H9 (cell line): ENCODE results near the gene WNT5B. TPM values are rescaled to one million over a fixed set of nuclear protein-coding genes. Genes with fewer than 3 reads are reported as not detected.

Source experiments
- DNase-seq: peaks from one replicate; pipeline ENCODE4 v3.0.0-alpha.2; 2017
- H2AFZ ChIP-seq: one replicate; pipeline ENCODE4 v1.6.1; 2013; ENCODE audit warnings: mild to moderate bottlenecking, low read length, control low read depth, moderate library complexity
- H2AK5ac ChIP-seq: 2 replicates; pipeline ENCODE4 v1.6.1; 2013; ENCODE audit warnings: low read length, control low read depth, mixed read lengths; ENCODE audit not compliant: insufficient read length
- H2BK120ac ChIP-seq: one replicate; pipeline ENCODE4 v1.6.1; 2013; ENCODE audit warnings: low read depth, mild to moderate bottlenecking, low read length, control low read depth, inconsistent platforms; ENCODE audit not compliant: poor library complexity, severe bottlenecking
- H2BK12ac ChIP-seq: 2 replicates; pipeline ENCODE4 v1.6.1; 2013; ENCODE audit warnings: low read length, control low read depth, mixed read lengths, low read depth; ENCODE audit not compliant: insufficient read length
- H2BK15ac ChIP-seq: 2 replicates; pipeline ENCODE4 v1.6.1; 2013; ENCODE audit warnings: low read depth, low read length, control low read depth
- H2BK20ac ChIP-seq: one replicate; pipeline ENCODE4 v1.6.1; 2013; ENCODE audit warnings: low read depth, mild to moderate bottlenecking, low read length, control low read depth, inconsistent platforms; ENCODE audit not compliant: poor library complexity, severe bottlenecking
- H2BK5ac ChIP-seq: 2 replicates; pipeline ENCODE4 v1.6.1; 2013; ENCODE audit warnings: low read length, control low read depth, mixed read lengths; ENCODE audit not compliant: insufficient read length
- H3K14ac ChIP-seq: 2 replicates; pipeline ENCODE4 v1.6.1; 2013; ENCODE audit warnings: low read length, control low read depth; ENCODE audit not compliant: insufficient read depth
- H3K18ac ChIP-seq: 2 replicates; pipeline ENCODE4 v1.6.1; 2013; ENCODE audit warnings: low read depth, mild to moderate bottlenecking, mixed read lengths, low read length, control low read depth; ENCODE audit not compliant: insufficient read length
- H3K23ac ChIP-seq: 2 replicates; pipeline ENCODE4 v1.6.1; 2013; ENCODE audit warnings: low read length, control low read depth, mixed read lengths, low read depth; ENCODE audit not compliant: insufficient read length
- H3K23me2 ChIP-seq: 2 replicates; pipeline ENCODE4 v1.6.1; 2013; ENCODE audit warnings: low read depth, mild to moderate bottlenecking, mixed read lengths, low read length, control low read depth; ENCODE audit not compliant: insufficient read length, poor library complexity, severe bottlenecking
- H3K27ac ChIP-seq: 2 replicates; pipeline ENCODE4 v1.5.1; 2013; ENCODE audit warnings: low read length, control low read depth, mixed read lengths, low read depth; ENCODE audit not compliant: insufficient read length
- H3K27me3 ChIP-seq: 2 replicates; pipeline ENCODE4 v1.6.1; 2013; ENCODE audit warnings: low read length, control low read depth, inconsistent platforms; ENCODE audit not compliant: insufficient read depth
- H3K4ac ChIP-seq: 2 replicates; pipeline ENCODE4 v1.6.1; 2013; ENCODE audit warnings: low read depth, mild to moderate bottlenecking, control low read depth, inconsistent platforms, low read length, moderate library complexity
- H3K4me1 ChIP-seq: 2 replicates; pipeline ENCODE4 v1.6.1; 2013; ENCODE audit warnings: low read length, control low read depth, inconsistent platforms; ENCODE audit not compliant: insufficient read depth
- H3K4me2 ChIP-seq: 2 replicates; pipeline ENCODE4 v1.6.1; 2013; ENCODE audit warnings: low read length, control low read depth, mixed read lengths; ENCODE audit not compliant: insufficient read length, insufficient read depth
- H3K56ac ChIP-seq: 2 replicates; pipeline ENCODE4 v1.6.1; 2013; ENCODE audit warnings: low read depth, mild to moderate bottlenecking, mixed read lengths, low read length, control low read depth; ENCODE audit not compliant: insufficient read length
- H3K79me1 ChIP-seq: 2 replicates; pipeline ENCODE4 v1.6.1; 2013; ENCODE audit warnings: low read depth, mild to moderate bottlenecking, moderate library complexity, low read length, control low read depth, inconsistent platforms; ENCODE audit not compliant: insufficient read depth, poor library complexity, severe bottlenecking
- H3K79me2 ChIP-seq: 2 replicates; pipeline ENCODE4 v1.6.1; 2013; ENCODE audit warnings: low read length, control low read depth, inconsistent platforms; ENCODE audit not compliant: insufficient read depth
- H3K9ac ChIP-seq: 2 replicates; pipeline ENCODE4 v1.6.1; 2013; ENCODE audit warnings: low read length, control low read depth, mixed read lengths; ENCODE audit not compliant: insufficient read length; ENCODE audit errors: extremely low read depth
- H3K9me3 ChIP-seq: one replicate; pipeline ENCODE4 v1.6.1; 2013; ENCODE audit warnings: low read depth, low read length, inconsistent platforms; ENCODE audit not compliant: control insufficient read depth
- H3T11ph ChIP-seq: one replicate; pipeline ENCODE4 v1.6.1; 2013; ENCODE audit warnings: mild to moderate bottlenecking, low read length, control low read depth, inconsistent platforms
- H4K20me1 ChIP-seq: one replicate; pipeline ENCODE4 v1.6.1; 2013; ENCODE audit not compliant: control insufficient read depth, insufficient read length, insufficient read depth
- H4K5ac ChIP-seq: 2 replicates; pipeline ENCODE4 v1.6.1; 2013; ENCODE audit warnings: low read depth, mild to moderate bottlenecking, mixed read lengths, low read length, control low read depth; ENCODE audit not compliant: insufficient read length
- H4K8ac ChIP-seq: replicated peaks from 2 replicates; pipeline ENCODE4 v1.6.1; 2013; ENCODE audit warnings: low read length, control low read depth, mixed read lengths, low read depth; ENCODE audit not compliant: insufficient read length
- H4K91ac ChIP-seq: 2 replicates; pipeline ENCODE4 v1.6.1; 2013; ENCODE audit warnings: low read depth, mild to moderate bottlenecking, moderate library complexity, mixed read lengths, low read length, control low read depth; ENCODE audit not compliant: insufficient read length
- H3K27ac Mint-ChIP-seq, 3 experiments: 2 replicates in 2 of 3; 3 replicates in 1 of 3; pipeline ENCODE4 v1.8.0; 2020 to 2021; ENCODE audit warnings: mixed read lengths in 3 of 3, mild to moderate bottlenecking in 1 of 3, moderate library complexity in 1 of 3
- H3K27me3 Mint-ChIP-seq: 2 replicates; pipeline ENCODE4 v1.8.0; 2021; ENCODE audit warnings: low read depth, mild to moderate bottlenecking, moderate library complexity, mixed read lengths
- H3K36me3 Mint-ChIP-seq, 3 experiments: 2 replicates in 2 of 3; 3 replicates in 1 of 3; pipeline ENCODE4 v1.8.0; 2020 to 2021; ENCODE audit warnings: low read depth in 3 of 3, mixed read lengths in 3 of 3; ENCODE audit not compliant: insufficient read depth in 1 of 3
- H3K4me1 Mint-ChIP-seq, 2 experiments: 2 replicates each; pipeline ENCODE4 v1.8.0; 2020; ENCODE audit warnings: mixed read lengths in 2 of 2
- H3K4me3 Mint-ChIP-seq, 2 experiments: 2 replicates in 1 of 2; 3 replicates in 1 of 2; pipeline ENCODE4 v1.8.0; 2020 to 2021; ENCODE audit warnings: mild to moderate bottlenecking in 2 of 2, mixed read lengths in 2 of 2, moderate library complexity in 1 of 2
- H3K9me3 Mint-ChIP-seq, 2 experiments: 2 replicates in 1 of 2; 3 replicates in 1 of 2; pipeline ENCODE4 v1.8.0; 2020; ENCODE audit warnings: mild to moderate bottlenecking in 2 of 2, mixed read lengths in 2 of 2, moderate library complexity in 1 of 2
- CTCF ChIP-seq: fragments of 200-600 bp; sonication (generic); conservative IDR thresholded peaks from 3 replicates; pipeline ENCODE4 v1.8.0; 2021; ENCODE audit warnings: antibody characterized with exemption, mild to moderate bottlenecking
- WGBS: extraction: QIAGEN DNeasy Blood & Tissue Kit; methylation state at CpG from one replicate; pipeline ENCODE4 v1.1.7; 2013; ENCODE audit warnings: missing lambda C conversion rate, low lambda C conversion rate, mixed read lengths; ENCODE audit not compliant: insufficient read length; ENCODE audit errors: extremely low coverage; 5-methylcytosine and 5-hydroxymethylcytosine counted together
- total RNA-seq: library from RNA; stranded (reverse); gene quantifications from 2 replicates; pipeline ENCODE4 v1.2.1, GENCODE V29; 2021

Gene WNT5B
- total RNA-seq, 1 experiment from 2014 or later, result 1.5 TPM

GRCh38 chr12:1660304-1661187 lies 31.5 kb downstream of the WNT5B start:
- no peak for TF ChIP-seq CTCF
- Mint-ChIP-seq H3K4me3 (peak overlapping the region; percentile 45 to 76), H3K9me3 (peaks cover 0 to 5% of the 10 kb centered on the region in 2 experiments; a peak in 2 of 5 replicates), H3K36me3 (no peaks in the 10 kb centered on the region; a peak in 1 of 7 replicates), H3K27me3 (peaks cover 60% of the 10 kb centered on the region), H3K27ac (no peak overlapping the region), H3K4me1 (peaks cover 4 to 11% of the 10 kb centered on the region in 2 experiments; a peak in 3 of 4 replicates)
- Histone ChIP-seq H2BK120ac (no peak overlapping the region), H3K27me3 (peaks cover 9% of the 10 kb centered on the region; the same call in 1 of the 2 replicates), H3K4me2 (no peak overlapping the region), H4K20me1 (no peaks in the 10 kb centered on the region), H3K4ac (no peak overlapping the region), H2BK15ac (no peak overlapping the region), H3K9me3 (no peaks in the 10 kb centered on the region), H3K18ac (no peak overlapping the region), H2BK5ac (no peak overlapping the region), H3K14ac (no peak overlapping the region), H4K8ac (no peak overlapping the region), H4K5ac (no peak overlapping the region), H3K4me1 (no peaks in the 10 kb centered on the region), H3T11ph (no peak overlapping the region), H3K23ac (no peak overlapping the region), H3K79me1 (no peaks in the 10 kb centered on the region), H2BK20ac (no peak overlapping the region), H3K27ac (no peak overlapping the region), H2BK12ac (no peak overlapping the region), H2AK5ac (no peak overlapping the region), H3K79me2 (no peaks in the 10 kb centered on the region), H2AFZ (no peak overlapping the region), H4K91ac (no peak overlapping the region), H3K23me2 (peaks cover 14% of the 10 kb centered on the region), H3K56ac (no peak overlapping the region), H3K9ac (no peak overlapping the region)
- no peak for DNase-seq
- WGBS, result no CpG with 5 or more reads among the region's 20 CpGs
